ENCODE measurements around the gene TDP1.

DNA sequence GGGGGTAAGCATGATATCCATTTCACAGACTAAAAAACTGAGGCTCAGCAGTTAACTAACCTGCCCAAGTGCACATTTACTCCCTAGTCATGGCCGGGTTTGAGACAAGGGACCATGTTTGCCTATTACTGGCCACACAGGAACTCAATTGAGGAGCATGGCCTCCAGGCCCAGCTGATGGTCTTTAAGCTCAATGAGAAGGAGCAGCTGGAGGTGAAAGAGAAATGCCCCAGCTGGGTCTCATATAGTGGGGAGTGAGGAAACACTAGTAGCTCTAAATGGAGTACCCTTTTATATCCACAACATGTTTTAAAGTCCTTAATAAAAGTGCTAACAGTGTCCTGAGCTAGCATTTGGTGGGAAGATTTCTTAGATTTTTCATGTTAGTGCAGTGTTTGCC, 1.6 kb downstream of the TDP1 start:
- TF ChIP-seq RAD21 (IDR thresholded peaks at IDR 0.05; ENCODE audit: low read length) (no peak), POLR2A (IDR thresholded peaks at IDR 0.05; ENCODE audit: low read depth, low read length) (no peak), MAZ (IDR thresholded peaks at IDR 0.05; ENCODE audit: borderline replicate concordance, low read depth, low read length) (no peak), MAFK (IDR thresholded peaks at IDR 0.05; ENCODE audit: low read depth, low read length) (no peak), CEBPB (IDR thresholded peaks at IDR 0.05; ENCODE audit: low read depth, low read length) (no peak), SMC3 (IDR thresholded peaks at IDR 0.05; ENCODE audit: low read depth, low read length) (no peak), RCOR1 (IDR thresholded peaks at IDR 0.05; ENCODE audit: insufficient replicate concordance, low read length) (no peak)
- TF ChIP-seq, protein P1, sequence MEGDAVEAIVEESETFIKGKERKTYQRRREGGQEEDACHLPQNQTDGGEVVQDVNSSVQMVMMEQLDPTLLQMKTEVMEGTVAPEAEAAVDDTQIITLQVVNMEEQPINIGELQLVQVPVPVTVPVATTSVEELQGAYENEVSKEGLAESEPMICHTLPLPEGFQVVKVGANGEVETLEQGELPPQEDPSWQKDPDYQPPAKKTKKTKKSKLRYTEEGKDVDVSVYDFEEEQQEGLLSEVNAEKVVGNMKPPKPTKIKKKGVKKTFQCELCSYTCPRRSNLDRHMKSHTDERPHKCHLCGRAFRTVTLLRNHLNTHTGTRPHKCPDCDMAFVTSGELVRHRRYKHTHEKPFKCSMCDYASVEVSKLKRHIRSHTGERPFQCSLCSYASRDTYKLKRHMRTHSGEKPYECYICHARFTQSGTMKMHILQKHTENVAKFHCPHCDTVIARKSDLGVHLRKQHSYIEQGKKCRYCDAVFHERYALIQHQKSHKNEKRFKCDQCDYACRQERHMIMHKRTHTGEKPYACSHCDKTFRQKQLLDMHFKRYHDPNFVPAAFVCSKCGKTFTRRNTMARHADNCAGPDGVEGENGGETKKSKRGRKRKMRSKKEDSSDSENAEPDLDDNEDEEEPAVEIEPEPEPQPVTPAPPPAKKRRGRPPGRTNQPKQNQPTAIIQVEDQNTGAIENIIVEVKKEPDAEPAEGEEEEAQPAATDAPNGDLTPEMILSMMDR (conservative IDR thresholded peaks at IDR 0.05; ENCODE audit: low read depth, low read length): no peak
